HG03439 (cell line): ENCODE data around the gene WDR90.
A peak's percentile ranks its signal among the peaks of the same experiment; 100 is the strongest.
"Not testable (repeated sequence)": the region's sequence is repeated elsewhere in the genome, so short reads cannot be mapped to it uniquely, and the experiment has no call there.

Experiments
- ATAC-seq: cut with Tn5 transposase; IDR thresholded peaks from one replicate; pipeline ENCODE4 v1.9.1; 2021; ENCODE audit warnings: mild to moderate bottlenecking, moderate library complexity; ENCODE audit not compliant: unreplicated experiment

WDR90 gene

GRCh38 chr16:704552-705380, 55.6 kb downstream of the WDR90 start:
- ATAC-seq: no peak

- ATAC-seq: no peak
Observed at GRCh38 chr16:705431-706188, 56.4 kb downstream of the WDR90 start, which contains the start of gene FBXL16. FBXL16 (minus strand) TSS chr16:705801; CDS start chr16:697405, 8,396 bp downstream.

GRCh38 chr16:706189-707061, 57.3 kb downstream of the WDR90 start:
- ATAC-seq: no peak

GRCh38 chr16:707062-707538, 57.9 kb downstream of the WDR90 start:
- no peak for ATAC-seq

- ATAC-seq: no peak
Observed at GRCh38 chr16:708019-708418, 58.9 kb downstream of the WDR90 start.

GRCh38 chr16:708959-709358, 59.8 kb downstream of the WDR90 start:
- ATAC-seq: no peak

GRCh38 chr16:709566-710499, 60.7 kb downstream of the WDR90 start:
- ATAC-seq: no peak

- ATAC-seq: no peak
Observed at GRCh38 chr16:710500-711075, 61.4 kb downstream of the WDR90 start.

GRCh38 chr16:711084-711483, 61.9 kb downstream of the WDR90 start:
- ATAC-seq: no peak

GRCh38 chr16:711548-712320, 62.6 kb downstream of the WDR90 start:
- no peak for ATAC-seq

GRCh38 chr16:712740-713250, 63.6 kb downstream of the WDR90 start:
- not testable (repeated sequence) for ATAC-seq

GRCh38 chr16:714079-714478, 64.9 kb downstream of the WDR90 start:
- ATAC-seq: no peak

GRCh38 chr16:714558-715476, 65.7 kb downstream of the WDR90 start, which contains the start of gene METRN:
METRN (plus strand) TSS chr16:715118; CDS start chr16:715290, 172 bp downstream.
- peak; percentile 51 for ATAC-seq

- ATAC-seq: peak; percentile 10
Observed at GRCh38 chr16:715477-716199, 66.5 kb downstream of the WDR90 start.

- no peak for ATAC-seq
Observed at GRCh38 chr16:716200-716568, 67.0 kb downstream of the WDR90 start.

- ATAC-seq: no peak
Observed at GRCh38 chr16:716768-717325, 67.7 kb downstream of the WDR90 start.
